Breast epithelium (tissue), 3 donors: ENCODE results near the gene KCNH1.

Experiments used
- POLR2A ChIP-seq: fragments of 450-650 bp; IDR thresholded peaks from one replicate; pipeline ENCODE4 v1.6.1; 2016; ENCODE audit warnings: antibody characterized with exemption, mild to moderate bottlenecking, moderate library complexity
- TF ChIP-seq, protein P1 (sequence below), 3 donors: fragments of 450-650 bp; IDR thresholded peaks; one replicate each; pipeline ENCODE4 v1.5.1; 2016 to 2017; ENCODE audit warnings: antibody characterized with exemption in 3 of 3, mild to moderate bottlenecking in 3 of 3, moderate library complexity in 3 of 3

DNA sequence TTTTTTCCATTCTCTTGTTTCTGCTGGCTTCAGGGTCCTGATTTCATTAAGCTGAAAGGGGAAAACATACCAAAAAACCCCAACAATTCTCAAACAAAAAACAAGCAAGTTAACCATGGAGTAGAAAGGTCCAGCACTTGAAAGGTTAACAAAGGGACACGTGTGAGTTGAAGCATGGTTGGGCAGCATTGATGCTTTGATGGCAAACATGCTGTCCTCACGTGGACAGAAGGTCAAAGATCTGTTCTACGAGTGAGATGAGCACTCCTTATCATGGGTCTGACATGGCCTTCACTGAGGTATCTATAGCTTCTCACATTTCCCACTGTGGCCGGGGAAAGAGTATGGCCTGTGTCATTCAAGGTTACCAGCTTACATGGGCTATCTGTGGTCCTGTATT is 410.3 kb downstream of the KCNH1 start:
- TF ChIP-seq, protein P1, sequence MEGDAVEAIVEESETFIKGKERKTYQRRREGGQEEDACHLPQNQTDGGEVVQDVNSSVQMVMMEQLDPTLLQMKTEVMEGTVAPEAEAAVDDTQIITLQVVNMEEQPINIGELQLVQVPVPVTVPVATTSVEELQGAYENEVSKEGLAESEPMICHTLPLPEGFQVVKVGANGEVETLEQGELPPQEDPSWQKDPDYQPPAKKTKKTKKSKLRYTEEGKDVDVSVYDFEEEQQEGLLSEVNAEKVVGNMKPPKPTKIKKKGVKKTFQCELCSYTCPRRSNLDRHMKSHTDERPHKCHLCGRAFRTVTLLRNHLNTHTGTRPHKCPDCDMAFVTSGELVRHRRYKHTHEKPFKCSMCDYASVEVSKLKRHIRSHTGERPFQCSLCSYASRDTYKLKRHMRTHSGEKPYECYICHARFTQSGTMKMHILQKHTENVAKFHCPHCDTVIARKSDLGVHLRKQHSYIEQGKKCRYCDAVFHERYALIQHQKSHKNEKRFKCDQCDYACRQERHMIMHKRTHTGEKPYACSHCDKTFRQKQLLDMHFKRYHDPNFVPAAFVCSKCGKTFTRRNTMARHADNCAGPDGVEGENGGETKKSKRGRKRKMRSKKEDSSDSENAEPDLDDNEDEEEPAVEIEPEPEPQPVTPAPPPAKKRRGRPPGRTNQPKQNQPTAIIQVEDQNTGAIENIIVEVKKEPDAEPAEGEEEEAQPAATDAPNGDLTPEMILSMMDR (IDR thresholded peaks at IDR 0.05): no peak
- TF ChIP-seq POLR2A: no peak
